ENCODE measurements around the gene USF3. TPM values are rescaled to one million over a fixed set of nuclear protein-coding genes. Genes with fewer than 3 reads are reported as not detected.

USF3 gene
- total and polyA plus RNA-seq, 2 experiments from 2014 or later: 5.8 to 18.8 TPM

GRCh38 chr3:113685956-113686721, 10.3 kb downstream of the USF3 start:
- no peaks in the 10 kb centered on the region for H3K36me3 ChIP-seq (replicated peaks; ENCODE audit: insufficient read depth, low read depth)
- peaks cover 69% of the 10 kb centered on the region for H3K79me2 ChIP-seq
- no peaks in the 10 kb centered on the region for H3K9me2 ChIP-seq (replicated peaks; ENCODE audit: insufficient read depth)
- 47% methylated on average over 2 of the region's 2 CpGs for WGBS (ENCODE audit: low lambda C conversion rate, missing lambda C conversion rate)
- H4K20me1 ChIP-seq (ENCODE audit: insufficient read depth, poor library complexity, severe bottlenecking): no peaks in the 10 kb centered on the region
- H3K4me1 ChIP-seq (ENCODE audit: insufficient read depth): peaks cover 4% of the 10 kb centered on the region
- H2AFZ ChIP-seq: no peak overlapping the region
- H3K27me3 ChIP-seq: no peaks in the 10 kb centered on the region
- H3K4me3 ChIP-seq: no peak overlapping the region
- DNase-seq (ENCODE audit: low spot score): peak; percentile 28
- no peak overlapping the region for H3K4me2 ChIP-seq
- H3K27ac ChIP-seq: no peak overlapping the region
- TF ChIP-seq CTCF (IDR thresholded peaks at IDR 0.05; ENCODE audit: poor library complexity): no peak
- no peak for TF ChIP-seq EZH2 (IDR thresholded peaks at IDR 0.05; ENCODE audit: borderline replicate concordance)
- no peak for TF ChIP-seq EZH2phosphoT487 (IDR thresholded peaks at IDR 0.05; ENCODE audit: low read depth, severe bottlenecking, unreplicated experiment)
- H3K9me3 ChIP-seq (ENCODE audit: low read depth): peaks cover 8% of the 10 kb centered on the region

- WGBS (ENCODE audit: low lambda C conversion rate, missing lambda C conversion rate): 86% methylated on average over 5 of the region's 5 CpGs
- no peak overlapping the region for H3K4me3 ChIP-seq
- H3K4me2 ChIP-seq: no peak overlapping the region
- H3K79me2 ChIP-seq: peaks cover 66% of the 10 kb centered on the region
- no peaks in the 10 kb centered on the region for H3K9me2 ChIP-seq (replicated peaks; ENCODE audit: insufficient read depth)
- no peak overlapping the region for H3K27ac ChIP-seq
- H4K20me1 ChIP-seq (ENCODE audit: insufficient read depth, poor library complexity, severe bottlenecking): no peaks in the 10 kb centered on the region
- TF ChIP-seq EZH2phosphoT487 (IDR thresholded peaks at IDR 0.05; ENCODE audit: low read depth, severe bottlenecking, unreplicated experiment): no peak
- TF ChIP-seq CTCF (IDR thresholded peaks at IDR 0.05; ENCODE audit: poor library complexity): no peak
- no peak for TF ChIP-seq EZH2 (IDR thresholded peaks at IDR 0.05; ENCODE audit: borderline replicate concordance)
- no peaks in the 10 kb centered on the region for H3K36me3 ChIP-seq (replicated peaks; ENCODE audit: insufficient read depth, low read depth)
- no peaks in the 10 kb centered on the region for H3K27me3 ChIP-seq
- H2AFZ ChIP-seq: no peak overlapping the region
- DNase-seq (ENCODE audit: low spot score): no peak
- H3K9me3 ChIP-seq (ENCODE audit: low read depth): peaks cover 8% of the 10 kb centered on the region
- H3K4me1 ChIP-seq (ENCODE audit: insufficient read depth): peaks cover under 1% of the 10 kb centered on the region
Measured at GRCh38 chr3:113685124-113685523, 11.3 kb downstream of the USF3 start.

GRCh38 chr3:113684271-113684819, 12.1 kb downstream of the USF3 start:
- H3K27ac ChIP-seq: no peak overlapping the region
- H3K9me3 ChIP-seq (ENCODE audit: low read depth): peaks cover 8% of the 10 kb centered on the region
- no peaks in the 10 kb centered on the region for H3K36me3 ChIP-seq (replicated peaks; ENCODE audit: insufficient read depth, low read depth)
- no peak overlapping the region for H3K4me3 ChIP-seq
- no peaks in the 10 kb centered on the region for H4K20me1 ChIP-seq (ENCODE audit: insufficient read depth, poor library complexity, severe bottlenecking)
- H3K27me3 ChIP-seq: no peaks in the 10 kb centered on the region
- TF ChIP-seq CTCF (IDR thresholded peaks at IDR 0.05; ENCODE audit: poor library complexity) (no peak), EZH2phosphoT487 (IDR thresholded peaks at IDR 0.05; ENCODE audit: low read depth, severe bottlenecking, unreplicated experiment) (no peak), EZH2 (IDR thresholded peaks at IDR 0.05; ENCODE audit: borderline replicate concordance) (no peak)
- H2AFZ ChIP-seq: no peak overlapping the region
- DNase-seq (ENCODE audit: low spot score): no peak
- no peaks in the 10 kb centered on the region for H3K9me2 ChIP-seq (replicated peaks; ENCODE audit: insufficient read depth)
- WGBS (ENCODE audit: low lambda C conversion rate, missing lambda C conversion rate): 96% methylated on average over 3 of the region's 3 CpGs
- H3K79me2 ChIP-seq: peaks cover 63% of the 10 kb centered on the region
- H3K4me1 ChIP-seq (ENCODE audit: insufficient read depth): no peaks in the 10 kb centered on the region
- no peak overlapping the region for H3K4me2 ChIP-seq

All from hepatocyte (in vitro differentiated cells).